BE2C (cell line): ENCODE results near the gene QARS1.
A peak's percentile ranks its signal among the peaks of the same experiment; 100 is the strongest.

Experiments used
- DNase-seq: peaks from one replicate; pipeline ENCODE4 v3.0.0-alpha.2; 2020
- H3K27me3 ChIP-seq: fragments of 250-450 bp; sonication (Bioruptor Pico); 2 replicates; pipeline ENCODE4 v1.5.1; 2020; ENCODE audit warnings: mild to moderate bottlenecking
- H3K36me3 ChIP-seq: fragments of 250-450 bp; sonication (Bioruptor Pico); 2 replicates; pipeline ENCODE4 v1.5.1; 2020; ENCODE audit warnings: mild to moderate bottlenecking
- H3K4me1 ChIP-seq: fragments of 250-450 bp; sonication (Bioruptor Pico); 2 replicates; pipeline ENCODE4 v1.5.1; 2020
- H3K4me3 ChIP-seq: 2 replicates; pipeline ENCODE4 v1.5.1; 2011; ENCODE audit warnings: low read depth, low read length
- H3K9me3 ChIP-seq: fragments of 250-450 bp; sonication (Bioruptor Pico); 2 replicates; pipeline ENCODE4 v1.5.1; 2020
- CTCF ChIP-seq: IDR thresholded peaks from 2 replicates; pipeline ENCODE4 v1.5.1; 2012; ENCODE audit warnings: mild to moderate bottlenecking, low read depth, low read length

QARS1 gene

GRCh38 chr3:49122022-49122421 is 17.5 kb upstream of the QARS1 start:
- peaks cover 3% of the 10 kb centered on the region; the same call in 1 of the 2 replicates for H3K36me3 ChIP-seq
- H3K9me3 ChIP-seq, result no peaks in the 10 kb centered on the region
- DNase-seq, result no peak
- H3K27me3 ChIP-seq, result no peaks in the 10 kb centered on the region
- H3K4me3 ChIP-seq, result no peak overlapping the region
- no peaks in the 10 kb centered on the region for H3K4me1 ChIP-seq
- no peak for TF ChIP-seq CTCF

- no peak for TF ChIP-seq CTCF
- Histone ChIP-seq H3K9me3 (no peaks in the 10 kb centered on the region), H3K36me3 (peaks cover 3% of the 10 kb centered on the region; the same call in 1 of the 2 replicates), H3K4me3 (peak overlapping the region; percentile 82; the same call in 1 of the 2 replicates), H3K27me3 (no peaks in the 10 kb centered on the region), H3K4me1 (no peaks in the 10 kb centered on the region)
- no peak for DNase-seq
These were observed 16.7 kb upstream of the QARS1 start for GRCh38 chr3:49121132-49121736.

- peaks cover 9% of the 10 kb centered on the region for H3K36me3 ChIP-seq
- TF ChIP-seq CTCF, result no peak
- H3K4me1 ChIP-seq, result no peaks in the 10 kb centered on the region
- no peaks in the 10 kb centered on the region for H3K27me3 ChIP-seq
- peak within 1 kb of the TSS; percentile 82 for H3K4me3 ChIP-seq
- H3K9me3 ChIP-seq, result no peaks in the 10 kb centered on the region
- peak; percentile 87 for DNase-seq
These were observed 16.0 kb upstream of the QARS1 start, which contains the start of gene USP19 for GRCh38 chr3:49120438-49121131. USP19 (minus strand) TSS chr3:49120823; CDS start chr3:49119145, 1,678 bp downstream.

GRCh38 chr3:49120096-49120437 is 15.5 kb upstream of the QARS1 start:
- Histone ChIP-seq H3K36me3 (peaks cover 14% of the 10 kb centered on the region), H3K4me1 (no peaks in the 10 kb centered on the region), H3K4me3 (peak overlapping the region; percentile 82), H3K27me3 (no peaks in the 10 kb centered on the region), H3K9me3 (no peaks in the 10 kb centered on the region)
- DNase-seq, result no peak
- no peak for TF ChIP-seq CTCF

GRCh38 chr3:49119439-49119838 is 14.9 kb upstream of the QARS1 start:
- TF ChIP-seq CTCF, result no peak
- H3K4me3 ChIP-seq, result peak overlapping the region; percentile 82
- DNase-seq, result no peak
- H3K9me3 ChIP-seq, result no peaks in the 10 kb centered on the region
- no peaks in the 10 kb centered on the region for H3K27me3 ChIP-seq
- H3K36me3 ChIP-seq, result peaks cover 20% of the 10 kb centered on the region
- no peaks in the 10 kb centered on the region for H3K4me1 ChIP-seq

GRCh38 chr3:49119036-49119435 is 14.5 kb upstream of the QARS1 start:
- no peaks in the 10 kb centered on the region for H3K4me1 ChIP-seq
- peaks cover 21% of the 10 kb centered on the region for H3K36me3 ChIP-seq
- H3K4me3 ChIP-seq, result no peak overlapping the region
- no peaks in the 10 kb centered on the region for H3K9me3 ChIP-seq
- DNase-seq, result no peak
- no peaks in the 10 kb centered on the region for H3K27me3 ChIP-seq
- TF ChIP-seq CTCF, result no peak
